Measurements from ENCODE around the gene HIPK2.
"Not testable (repeated sequence)": the region's sequence is repeated elsewhere in the genome, so short reads cannot be mapped to it uniquely, and the experiment has no call there.

HIPK2 gene

DNA sequence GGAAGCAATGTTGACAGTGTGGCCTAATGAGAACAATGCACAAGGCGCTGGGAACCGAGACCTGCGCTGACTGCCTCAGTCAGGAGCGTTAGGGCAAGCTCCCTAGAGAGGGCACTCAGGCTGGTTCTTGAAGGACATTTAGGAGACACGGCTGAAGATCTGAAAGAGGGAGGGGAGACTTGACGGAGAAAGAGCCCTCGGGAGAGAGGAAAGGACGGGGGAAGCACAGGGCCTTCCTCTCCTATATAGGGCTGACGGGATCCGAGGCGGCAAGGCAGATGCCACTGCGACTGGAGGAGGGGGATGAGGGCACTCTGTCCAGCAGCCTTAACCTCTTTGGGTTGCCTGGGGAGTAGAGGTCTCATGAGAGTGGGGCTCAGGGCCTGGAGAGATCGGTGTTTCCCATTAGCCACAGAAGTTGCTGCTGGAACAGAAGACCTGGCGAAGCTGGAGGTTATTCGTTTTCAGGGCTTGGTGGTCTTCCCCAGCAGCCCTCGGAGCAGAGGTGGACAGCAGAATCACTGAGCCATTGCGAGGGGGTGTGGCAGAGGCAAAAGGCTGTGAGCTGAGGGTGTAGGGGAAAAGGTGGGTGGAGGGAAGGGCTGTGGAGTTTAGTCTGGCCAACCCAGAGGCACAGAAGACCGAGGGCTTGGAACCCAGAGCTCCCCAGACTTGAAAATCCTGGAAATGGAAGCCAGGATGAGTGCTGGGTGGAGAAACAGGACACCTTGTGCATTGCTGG is 218.3 kb downstream of the HIPK2 start:
- ATAC-seq (ENCODE audit: low read depth) (no peak), DNase-seq (ENCODE audit: low spot score in 2 of 2) (no peak)
- no peak overlapping the region for H3K4me3 Mint-ChIP-seq
- peaks cover 3% of the 10 kb centered on the region for H3K9me3 Mint-ChIP-seq
- peaks cover 6% of the 10 kb centered on the region for H3K36me3 Mint-ChIP-seq
- H3K27ac Mint-ChIP-seq: no peak overlapping the region
- H3K27me3 Mint-ChIP-seq: peaks cover 7% of the 10 kb centered on the region
- no peaks in the 10 kb centered on the region for H3K4me1 Mint-ChIP-seq

DNA sequence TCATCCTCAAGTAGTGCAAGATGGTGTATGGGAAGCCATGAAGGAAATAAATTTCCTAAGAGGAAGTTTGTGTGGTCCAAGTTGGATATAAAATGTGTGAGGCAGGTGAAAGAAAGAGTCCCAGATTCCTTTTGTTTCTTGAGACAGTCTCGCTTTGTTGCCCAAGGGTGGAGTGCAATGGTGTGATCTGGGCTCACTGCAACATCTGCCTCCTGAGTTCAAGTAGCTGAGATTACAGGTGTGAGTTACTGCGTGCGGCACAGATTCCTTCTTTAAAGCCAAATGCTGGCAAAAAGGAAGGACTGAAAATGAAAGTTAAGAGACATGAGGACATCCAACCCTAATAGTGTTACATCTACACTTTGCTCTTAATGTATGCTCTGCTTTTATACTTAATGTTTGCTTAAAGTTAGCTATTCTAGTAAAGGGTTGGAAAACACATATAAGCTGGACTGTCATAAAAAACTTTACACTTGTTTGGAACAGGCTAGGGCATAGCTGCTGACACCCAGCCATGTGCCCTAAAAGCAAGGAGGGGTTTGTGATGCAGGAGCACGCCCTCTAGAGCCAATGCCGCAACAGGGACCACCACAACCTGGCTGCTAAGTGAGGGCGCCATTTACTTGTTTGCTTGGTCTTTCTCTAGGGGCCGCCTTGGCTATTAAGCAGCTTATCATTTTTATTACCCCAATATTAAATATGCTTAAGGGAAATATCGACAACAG is 219.8 kb downstream of the HIPK2 start:
- H3K27me3 Mint-ChIP-seq: peaks cover 7% of the 10 kb centered on the region

DNA sequence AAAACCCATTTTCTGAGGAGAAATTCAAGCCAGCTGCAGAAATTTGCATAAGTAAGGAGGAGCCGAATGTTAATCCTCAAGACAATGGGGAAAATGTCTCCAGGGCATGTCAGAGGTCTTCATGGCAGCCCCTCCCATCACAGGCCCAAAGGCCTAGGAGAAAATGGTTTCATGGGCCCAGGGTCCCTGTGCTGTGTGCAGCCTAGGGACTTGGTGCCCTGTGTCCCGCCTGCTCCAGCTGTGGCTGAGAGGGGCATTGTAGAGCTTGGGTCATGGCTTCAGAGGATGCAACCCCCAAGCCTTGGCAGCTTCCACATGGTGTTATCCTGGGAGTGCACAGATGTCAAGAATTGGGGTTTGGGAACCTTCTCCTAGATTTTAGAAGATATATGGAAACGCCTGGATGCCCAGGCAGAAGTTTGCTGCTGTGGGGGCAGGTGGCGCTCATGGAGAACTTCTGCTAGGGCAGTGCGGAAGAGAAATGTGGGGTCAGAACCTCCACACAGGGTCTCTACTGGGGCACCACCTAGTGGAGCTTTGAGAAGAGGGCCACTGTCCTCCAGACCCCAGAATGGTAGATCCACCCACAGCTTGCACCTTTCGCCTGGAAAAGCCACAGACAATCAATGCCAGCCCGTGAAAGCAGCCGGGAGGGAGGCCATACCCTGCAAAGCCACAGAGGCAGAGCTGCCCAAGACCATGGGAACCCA is 223.7 kb downstream of the HIPK2 start:
- H3K4me1 Mint-ChIP-seq; ATAC-seq (ENCODE audit: low read depth); H3K27ac Mint-ChIP-seq; H3K9me3 Mint-ChIP-seq; DNase-seq (ENCODE audit: low spot score in 2 of 2); H3K4me3 Mint-ChIP-seq; H3K36me3 Mint-ChIP-seq; H3K27me3 Mint-ChIP-seq: not testable (repeated sequence)

More for the DNA sequence above, 219.8 kb downstream of the HIPK2 start:
- ATAC-seq (ENCODE audit: low read depth) (no peak), DNase-seq (ENCODE audit: low spot score in 2 of 2) (no peak)
- H3K4me1 Mint-ChIP-seq: no peaks in the 10 kb centered on the region
- peaks cover 6% of the 10 kb centered on the region for H3K36me3 Mint-ChIP-seq
- H3K27ac Mint-ChIP-seq: no peak overlapping the region
- peaks cover 3% of the 10 kb centered on the region for H3K9me3 Mint-ChIP-seq
- H3K4me3 Mint-ChIP-seq: no peak overlapping the region

DNA sequence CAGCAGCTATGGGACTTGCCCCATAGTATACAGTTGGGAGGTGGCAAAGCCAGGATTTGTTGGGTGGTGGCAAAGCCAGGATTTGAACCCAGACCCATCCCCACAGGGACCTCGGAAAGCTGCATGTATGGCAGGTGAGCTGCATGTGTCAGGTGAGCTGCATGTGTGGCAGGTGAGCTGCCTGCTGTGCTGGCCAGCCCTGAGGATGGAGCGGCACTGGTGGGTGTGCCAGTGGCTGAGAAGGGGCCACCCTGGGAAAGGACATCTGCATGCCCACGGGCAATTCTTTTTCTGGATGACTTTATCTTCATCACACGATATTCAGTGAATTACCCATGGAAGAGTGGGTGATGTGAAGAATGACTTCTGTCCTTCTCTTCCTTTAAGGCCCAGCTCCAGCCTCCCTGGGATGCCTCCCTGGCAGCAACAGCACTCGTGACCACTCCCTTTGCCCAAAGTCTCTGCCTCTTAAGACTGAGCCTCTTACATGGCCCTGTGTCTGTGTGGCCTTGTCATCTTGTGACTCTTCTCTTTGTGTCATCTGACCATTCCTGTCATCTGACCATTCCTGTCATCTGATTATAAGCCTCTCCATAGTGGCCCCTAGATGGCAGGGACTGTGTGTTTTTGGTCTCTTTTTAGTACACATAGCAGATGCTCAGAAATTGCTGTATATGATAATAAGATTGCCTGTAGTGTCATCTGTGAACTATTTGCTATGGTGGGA is 229.3 kb downstream of the HIPK2 start:
- Mint-ChIP-seq H3K27me3 (no peaks in the 10 kb centered on the region), H3K36me3 (no peaks in the 10 kb centered on the region), H3K27ac (no peak overlapping the region), H3K9me3 (no peaks in the 10 kb centered on the region), H3K4me1 (no peaks in the 10 kb centered on the region), H3K4me3 (no peak overlapping the region)
- DNase-seq (ENCODE audit: low spot score in 2 of 2) (no peak), ATAC-seq (ENCODE audit: low read depth) (no peak)

DNA sequence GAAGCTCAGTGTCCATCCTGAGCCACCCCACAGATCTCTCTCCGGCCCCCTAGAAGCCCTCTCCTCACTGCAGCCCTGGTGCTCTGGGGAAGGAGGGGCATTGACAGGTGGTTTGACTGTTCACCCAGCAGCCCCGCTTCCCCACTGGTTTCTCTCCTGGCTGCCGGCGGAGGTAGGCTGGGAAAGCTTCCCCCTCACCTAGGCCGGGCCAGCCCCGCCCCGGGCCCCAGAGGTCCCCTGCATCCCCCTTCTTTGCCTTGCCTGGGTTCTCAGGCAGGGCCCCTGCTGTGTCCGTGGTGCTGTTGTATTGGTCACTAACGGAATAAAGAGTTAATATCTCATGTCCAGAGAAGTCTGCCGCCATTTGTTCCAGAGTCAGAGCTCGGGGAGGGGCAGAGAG is 233.2 kb downstream of the HIPK2 start:
- ATAC-seq (ENCODE audit: low read depth) (no peak), DNase-seq (ENCODE audit: low spot score in 2 of 2) (no peak)
- Mint-ChIP-seq H3K27me3 (no peaks in the 10 kb centered on the region), H3K36me3 (no peaks in the 10 kb centered on the region), H3K4me3 (no peak overlapping the region), H3K9me3 (no peaks in the 10 kb centered on the region), H3K27ac (no peak overlapping the region), H3K4me1 (no peaks in the 10 kb centered on the region)

DNA sequence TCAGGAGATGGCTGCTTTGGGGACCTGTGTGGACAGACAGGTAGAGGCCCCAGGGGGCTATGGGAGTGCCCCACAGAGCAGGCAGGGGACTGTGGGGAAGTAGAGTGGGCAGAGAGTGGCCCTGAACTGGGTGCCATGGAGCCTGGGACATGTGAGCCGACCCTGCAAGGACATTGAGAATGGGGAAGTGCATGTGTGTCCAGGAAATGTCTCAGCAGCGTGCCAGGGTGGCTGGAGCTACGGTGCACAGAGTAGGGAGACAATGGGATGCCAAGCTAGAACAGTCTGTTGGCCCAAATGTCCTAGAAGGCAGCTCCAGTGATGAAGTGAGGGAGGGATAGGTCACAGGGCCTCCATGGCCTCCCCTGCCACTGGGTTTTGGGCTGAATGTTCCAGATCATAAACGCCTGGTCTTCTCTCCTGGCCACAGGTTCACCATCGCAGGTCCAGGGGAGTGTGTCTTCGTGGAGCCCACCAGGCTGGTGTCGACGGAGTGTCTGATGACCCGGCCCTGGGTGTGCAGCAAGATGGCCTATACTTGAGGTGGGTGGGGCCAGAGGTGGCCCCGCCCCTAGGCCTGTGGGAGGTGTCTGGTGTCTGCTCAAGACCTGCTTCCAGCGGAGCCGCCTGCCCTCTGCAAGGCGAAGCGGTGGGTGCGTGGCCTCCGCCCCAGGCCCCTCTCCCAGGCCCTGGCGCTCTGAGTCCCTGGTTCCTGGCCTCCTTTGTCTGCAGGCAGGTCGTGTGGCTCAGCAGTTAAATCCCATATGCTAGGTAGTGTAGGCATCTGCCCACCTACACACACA is 233.8 kb downstream of the HIPK2 start:
- H3K4me3 Mint-ChIP-seq: no peak overlapping the region
- no peak overlapping the region for H3K27ac Mint-ChIP-seq
- no peak for ATAC-seq (ENCODE audit: low read depth)
- peaks cover 2% of the 10 kb centered on the region for H3K27me3 Mint-ChIP-seq
- no peaks in the 10 kb centered on the region for H3K9me3 Mint-ChIP-seq
- no peaks in the 10 kb centered on the region for H3K4me1 Mint-ChIP-seq
- no peak for DNase-seq (ENCODE audit: low spot score in 2 of 2)
- no peaks in the 10 kb centered on the region for H3K36me3 Mint-ChIP-seq

DNA sequence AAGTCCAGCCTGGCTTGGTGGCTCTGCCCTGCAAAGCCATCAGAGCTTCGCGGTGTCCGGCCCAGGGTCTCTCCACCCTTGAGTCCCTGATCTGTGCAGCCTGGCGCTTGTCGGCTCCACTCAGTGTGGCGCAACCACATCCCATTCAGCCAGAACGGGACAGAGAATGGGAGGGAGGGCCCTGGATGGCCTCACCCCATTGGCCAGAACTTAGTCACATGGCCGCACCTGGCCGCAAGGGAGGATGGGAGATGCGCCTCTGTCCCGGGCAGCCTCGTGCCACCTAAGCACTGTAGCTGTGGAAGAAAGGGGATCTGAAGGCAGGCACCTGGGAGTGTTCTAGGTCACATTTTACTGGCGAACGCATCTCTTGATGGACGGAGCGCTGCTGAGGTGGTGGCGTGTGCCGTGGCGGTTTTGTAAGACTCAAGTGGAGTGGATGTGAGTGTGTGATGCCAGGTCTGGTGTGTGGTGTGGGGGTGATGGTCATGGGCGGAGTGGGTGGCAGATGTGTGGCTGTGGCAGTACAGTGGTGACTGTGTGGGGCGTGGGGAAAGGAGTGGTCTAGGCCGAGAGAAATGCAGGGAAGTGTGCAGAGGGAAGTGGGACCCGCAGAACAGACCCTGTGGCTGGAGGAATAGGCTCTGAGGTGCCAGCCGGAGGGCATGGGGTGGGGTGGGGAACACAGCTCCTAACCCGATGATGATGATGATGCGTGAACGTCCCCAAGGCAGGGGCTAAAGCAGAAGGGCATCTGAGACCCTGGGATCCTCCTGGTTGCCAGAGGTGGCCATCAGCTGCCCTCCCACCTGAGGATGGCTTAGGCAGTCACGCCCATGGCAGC is 235.3 kb downstream of the HIPK2 start:
- H3K4me1 Mint-ChIP-seq: no peaks in the 10 kb centered on the region
- no peaks in the 10 kb centered on the region for H3K9me3 Mint-ChIP-seq
- no peak overlapping the region for H3K4me3 Mint-ChIP-seq
- H3K27ac Mint-ChIP-seq: no peak overlapping the region
- H3K36me3 Mint-ChIP-seq: no peaks in the 10 kb centered on the region
- peaks cover 2% of the 10 kb centered on the region for H3K27me3 Mint-ChIP-seq
- ATAC-seq (ENCODE audit: low read depth) (no peak), DNase-seq (ENCODE audit: low spot score in 2 of 2) (no peak)

DNA sequence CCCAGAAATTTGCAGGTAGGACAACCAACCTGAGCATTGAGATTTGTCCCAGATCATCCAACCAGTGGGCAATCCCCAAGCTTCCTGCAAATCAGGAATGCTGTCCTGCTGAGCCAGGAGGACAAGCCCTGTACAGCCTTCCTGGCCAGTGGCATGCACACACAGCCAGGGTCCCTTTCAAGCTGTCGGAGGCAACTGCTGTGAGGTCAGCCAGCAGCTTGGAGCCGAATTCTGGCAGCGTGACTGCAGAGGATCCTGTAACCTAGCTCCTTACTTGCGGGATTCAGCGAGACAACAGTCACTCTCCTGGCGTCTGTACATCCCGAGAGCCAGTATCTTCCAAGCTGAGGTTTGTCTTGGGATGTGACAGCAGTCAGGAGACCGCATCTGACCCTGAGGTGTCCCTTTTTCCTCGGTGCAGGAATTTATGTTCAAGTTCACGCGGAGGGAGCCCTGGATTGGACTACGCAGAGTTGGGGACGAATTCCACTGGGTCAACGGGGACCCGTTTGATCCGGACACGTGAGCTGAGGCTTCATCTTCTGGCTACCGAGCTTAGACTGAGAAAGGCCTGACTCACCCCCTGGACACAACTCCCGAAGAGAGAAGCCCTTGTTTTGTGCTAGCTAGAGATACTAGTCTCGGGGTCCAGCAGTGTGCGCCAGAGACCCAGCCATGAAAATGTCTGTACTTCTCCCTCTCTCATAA is 236.0 kb downstream of the HIPK2 start:
- Mint-ChIP-seq H3K36me3 (no peaks in the 10 kb centered on the region), H3K27ac (no peak overlapping the region), H3K4me3 (no peak overlapping the region), H3K9me3 (no peaks in the 10 kb centered on the region), H3K4me1 (no peaks in the 10 kb centered on the region), H3K27me3 (peaks cover 2% of the 10 kb centered on the region)
- ATAC-seq (ENCODE audit: low read depth) (no peak), DNase-seq (ENCODE audit: low spot score in 2 of 2) (no peak)

DNA sequence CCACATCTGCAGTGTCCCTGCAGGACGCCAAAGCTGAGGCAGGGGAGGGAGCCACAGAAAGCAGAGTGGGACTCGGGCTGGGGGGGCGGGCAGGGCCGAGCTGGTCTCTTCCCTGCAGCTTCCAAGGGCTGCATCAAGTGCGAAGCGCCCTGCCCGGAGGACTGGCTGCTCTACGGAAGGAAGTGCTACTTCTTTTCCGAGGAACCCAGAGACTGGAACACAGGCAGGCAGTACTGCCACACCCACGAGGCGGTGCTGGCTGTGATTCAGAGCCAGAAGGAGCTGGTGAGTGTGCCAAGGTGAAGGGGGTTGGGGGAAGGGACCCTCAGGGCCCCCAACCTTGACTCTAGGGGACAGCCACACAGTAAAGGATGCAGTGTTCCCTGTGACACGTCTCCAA is 237.6 kb downstream of the HIPK2 start:
- ATAC-seq (ENCODE audit: low read depth): no peak
- H3K36me3 Mint-ChIP-seq: no peaks in the 10 kb centered on the region
- no peaks in the 10 kb centered on the region for H3K9me3 Mint-ChIP-seq
- no peak for DNase-seq (ENCODE audit: low spot score in 2 of 2)
- H3K4me1 Mint-ChIP-seq: no peaks in the 10 kb centered on the region
- H3K4me3 Mint-ChIP-seq: no peak overlapping the region
- no peak overlapping the region for H3K27ac Mint-ChIP-seq
- H3K27me3 Mint-ChIP-seq: peaks cover 2% of the 10 kb centered on the region

DNA sequence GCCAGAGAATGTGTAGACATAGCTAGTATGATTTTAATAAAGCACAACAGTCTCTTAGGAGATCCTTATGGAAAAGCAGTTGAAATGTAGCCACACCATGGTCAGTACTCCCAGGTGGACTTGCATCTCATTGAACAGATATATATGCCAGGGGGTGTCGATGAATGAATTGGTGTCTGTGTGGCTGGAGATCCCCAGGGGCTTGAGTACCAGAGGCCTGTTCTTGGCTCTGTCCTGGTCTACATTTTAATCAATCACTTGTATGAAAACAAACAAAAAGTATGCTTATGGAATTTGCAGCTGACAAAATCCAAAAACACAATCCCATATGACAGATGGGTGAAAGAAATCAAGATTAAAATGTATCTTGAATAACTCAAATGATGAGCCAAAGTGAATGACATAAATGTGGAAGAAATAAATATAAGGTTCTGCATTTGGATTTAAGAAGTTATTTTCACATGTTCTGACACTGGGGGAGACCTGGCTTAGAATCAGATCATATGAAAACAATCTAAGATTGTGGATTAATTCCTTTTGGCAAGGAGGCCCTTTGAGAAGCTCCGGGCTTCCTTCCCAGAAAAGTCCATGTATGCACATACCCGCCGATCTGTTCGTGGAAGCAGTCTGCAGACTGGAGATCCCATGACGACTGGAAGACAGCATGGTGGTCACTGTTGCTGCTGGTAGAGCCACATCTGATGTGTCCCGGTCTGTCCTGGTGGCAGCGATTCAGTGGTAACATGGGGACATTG is 238.7 kb downstream of the HIPK2 start:
- no peaks in the 10 kb centered on the region for H3K4me1 Mint-ChIP-seq
- H3K27ac Mint-ChIP-seq: no peak overlapping the region
- ATAC-seq (ENCODE audit: low read depth): no peak
- peaks cover 3% of the 10 kb centered on the region for H3K27me3 Mint-ChIP-seq
- H3K9me3 Mint-ChIP-seq: no peaks in the 10 kb centered on the region
- DNase-seq (ENCODE audit: low spot score in 2 of 2): no peak
- no peak overlapping the region for H3K4me3 Mint-ChIP-seq
- no peaks in the 10 kb centered on the region for H3K36me3 Mint-ChIP-seq

DNA sequence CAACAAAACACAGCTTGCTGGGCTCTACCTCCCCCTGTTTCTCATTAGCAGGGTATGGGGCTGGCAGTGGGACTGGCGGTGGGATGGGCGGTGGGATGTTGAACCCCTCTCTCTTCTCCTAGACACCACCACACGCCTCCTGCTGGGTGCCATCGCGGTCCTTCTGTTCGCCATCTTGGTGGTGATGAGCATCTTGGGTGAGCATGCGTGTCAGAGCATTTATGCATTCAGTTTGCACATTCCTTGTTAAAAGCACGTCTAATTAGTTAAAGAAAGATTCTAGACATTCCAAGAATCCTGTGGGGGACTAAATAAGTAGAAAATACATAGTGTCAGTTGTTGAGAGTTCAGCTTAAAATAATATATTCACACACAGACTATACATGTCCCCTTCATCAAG is 241.6 kb downstream of the HIPK2 start:
- H3K4me1 Mint-ChIP-seq: no peaks in the 10 kb centered on the region
- H3K27me3 Mint-ChIP-seq: peaks cover 8% of the 10 kb centered on the region
- no peak for DNase-seq (ENCODE audit: low spot score in 2 of 2)
- ATAC-seq (ENCODE audit: low read depth): no peak
- H3K36me3 Mint-ChIP-seq: no peaks in the 10 kb centered on the region
- H3K4me3 Mint-ChIP-seq: no peak overlapping the region
- peaks cover 1% of the 10 kb centered on the region for H3K9me3 Mint-ChIP-seq
- H3K27ac Mint-ChIP-seq: no peak overlapping the region
